ENCODE data around the gene ATOH8.

The ATOH8 gene

GRCh38 chr2:85718885-85719492 is 34.8 kb upstream of the ATOH8 start:
- DNase-seq (ENCODE audit: low read depth) = no peak

DNA sequence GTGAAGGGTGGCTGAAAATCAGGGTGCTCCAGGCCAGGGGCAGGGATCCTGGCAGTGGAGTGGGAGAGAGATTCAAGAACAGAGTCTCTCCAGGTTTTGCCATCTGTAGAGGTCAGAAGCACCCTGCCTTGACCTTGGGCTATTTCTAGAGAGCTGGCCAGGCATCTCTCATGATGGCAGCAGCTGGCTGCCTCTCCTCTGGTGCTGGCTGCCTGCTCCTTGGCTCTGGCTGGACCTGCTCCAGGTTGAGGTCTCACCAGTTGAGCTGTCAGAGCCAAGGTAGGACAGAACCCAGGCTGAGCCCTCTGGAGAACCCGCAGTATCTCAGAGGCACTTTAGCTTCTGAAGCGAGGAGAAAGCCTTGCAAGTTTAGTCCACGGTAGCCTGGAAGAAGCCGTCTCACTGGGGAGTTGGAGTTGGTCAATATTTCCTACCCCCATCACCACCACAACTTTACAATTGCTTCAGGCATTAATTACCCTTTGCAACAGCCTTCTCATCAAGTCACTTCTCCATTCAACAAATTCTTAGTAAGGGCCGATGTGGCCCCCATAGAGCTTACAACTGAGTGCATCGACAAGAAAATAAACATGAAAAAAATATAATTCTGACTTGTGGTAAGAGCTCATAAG is 34.1 kb upstream of the ATOH8 start:
- DNase-seq (ENCODE audit: low read depth) = no peak

GRCh38 chr2:85720533-85720932 is 33.3 kb upstream of the ATOH8 start:
- no peak for DNase-seq (ENCODE audit: low read depth)

GRCh38 chr2:85721641-85722040 is 32.1 kb upstream of the ATOH8 start:
- no peak for DNase-seq (ENCODE audit: low read depth)

DNA sequence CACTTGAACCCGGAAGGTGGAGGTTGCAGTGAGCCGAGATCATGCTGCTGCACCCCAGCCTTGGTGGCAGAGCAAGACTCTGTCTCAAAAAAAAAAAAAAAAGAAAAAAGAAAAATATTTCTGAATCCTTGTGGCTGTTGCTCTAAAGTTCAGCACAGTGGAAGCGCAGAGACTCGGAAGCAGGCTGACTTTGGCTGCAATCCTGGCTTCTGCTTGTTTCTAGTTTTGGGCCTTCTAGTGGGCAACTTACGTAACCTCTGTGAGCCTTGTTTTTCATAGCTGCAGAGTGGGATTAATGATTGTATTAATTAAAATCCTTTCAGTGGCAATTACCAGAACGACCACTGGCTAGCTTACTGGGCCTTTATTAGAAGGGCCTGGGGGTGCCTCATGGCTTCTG is 31.3 kb upstream of the ATOH8 start:
- no peak for DNase-seq (ENCODE audit: low read depth)

- DNase-seq (ENCODE audit: low read depth) = no peak
Observed at GRCh38 chr2:85723707-85724360, 30.0 kb upstream of the ATOH8 start.

- DNase-seq (ENCODE audit: low read depth) = no peak
Observed at GRCh38 chr2:85724731-85725181, 29.0 kb upstream of the ATOH8 start.

DNA sequence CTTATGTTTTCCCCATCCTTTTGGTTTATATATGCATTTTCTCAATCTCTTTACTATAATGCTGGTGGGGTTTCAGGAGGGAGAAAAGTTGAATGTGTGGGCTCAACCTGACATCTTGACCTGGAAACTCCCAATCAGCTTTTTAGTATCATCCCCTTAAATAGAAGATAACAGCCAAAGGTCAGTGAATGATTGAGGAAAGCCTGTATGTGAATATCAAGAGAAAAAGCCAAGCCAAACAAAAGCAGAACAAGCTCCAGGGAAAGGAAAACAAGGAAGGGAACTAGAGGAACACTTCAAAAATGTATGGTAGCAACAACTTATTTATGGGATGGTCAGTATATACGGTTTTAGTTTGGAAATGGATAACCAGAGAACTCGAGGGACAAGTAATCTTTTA is 28.3 kb upstream of the ATOH8 start:
- no peak for DNase-seq (ENCODE audit: low read depth)

DNA sequence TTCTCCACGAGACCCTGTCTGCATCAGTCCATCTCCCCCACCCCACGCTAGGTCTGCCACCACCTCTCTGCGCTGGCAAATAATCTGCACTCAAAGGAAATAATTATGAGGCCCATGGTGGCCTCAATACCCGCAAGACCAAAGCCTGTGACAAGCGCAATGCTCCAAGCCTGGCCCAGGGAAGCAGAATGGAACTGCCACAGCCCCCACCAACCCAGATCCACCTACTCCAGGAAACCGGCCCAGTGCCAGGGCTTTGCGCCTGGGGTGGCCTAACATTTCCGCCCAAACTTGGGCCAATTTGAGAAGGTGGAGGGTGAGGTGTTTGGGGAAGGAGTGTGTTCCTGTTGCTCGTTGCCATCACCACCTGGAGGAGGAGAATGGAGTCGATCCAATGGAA is 26.0 kb upstream of the ATOH8 start:
- DNase-seq (ENCODE audit: low read depth) = no peak

GRCh38 chr2:85728342-85728741 is 25.4 kb upstream of the ATOH8 start:
- no peak for DNase-seq (ENCODE audit: low read depth)

GRCh38 chr2:85728883-85729824 is 24.6 kb upstream of the ATOH8 start:
- DNase-seq (ENCODE audit: low read depth) = no peak

DNA sequence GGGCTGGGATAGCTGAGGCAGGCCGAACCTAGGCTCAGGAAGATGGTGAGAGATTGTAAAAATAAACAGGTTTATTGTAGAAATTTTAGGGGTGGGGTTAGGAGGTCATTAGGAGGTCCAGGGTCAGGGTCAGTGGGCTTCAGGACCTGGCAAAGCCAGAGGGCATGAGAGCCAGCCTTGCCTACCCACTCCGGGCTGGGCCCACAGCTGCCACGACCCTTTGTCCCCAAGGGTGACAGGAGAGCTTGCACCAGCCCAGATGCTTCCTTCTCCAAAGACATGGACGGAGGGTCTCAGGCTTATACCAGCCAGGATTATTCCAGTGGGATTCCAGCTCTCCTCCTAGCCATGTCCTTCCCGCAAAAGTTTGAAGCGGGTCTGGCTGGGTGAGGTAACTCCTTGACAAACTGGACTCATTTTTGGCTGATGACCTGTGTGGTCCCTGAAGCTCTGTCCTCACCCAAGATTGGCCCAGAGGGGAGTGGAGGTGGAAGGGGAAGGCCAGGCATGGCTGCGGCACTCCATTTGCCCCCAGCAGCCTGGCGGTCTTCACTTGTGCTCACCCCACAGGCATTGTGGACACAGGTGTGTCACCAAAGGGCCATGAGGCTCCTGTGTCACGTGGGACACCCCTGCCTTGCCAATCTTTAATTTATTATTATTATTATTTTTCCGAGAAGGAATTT is 23.8 kb upstream of the ATOH8 start:
- DNase-seq (ENCODE audit: low read depth) = no peak

GRCh38 chr2:85730686-85731230 is 23.0 kb upstream of the ATOH8 start:
- no peak for DNase-seq (ENCODE audit: low read depth)

DNA sequence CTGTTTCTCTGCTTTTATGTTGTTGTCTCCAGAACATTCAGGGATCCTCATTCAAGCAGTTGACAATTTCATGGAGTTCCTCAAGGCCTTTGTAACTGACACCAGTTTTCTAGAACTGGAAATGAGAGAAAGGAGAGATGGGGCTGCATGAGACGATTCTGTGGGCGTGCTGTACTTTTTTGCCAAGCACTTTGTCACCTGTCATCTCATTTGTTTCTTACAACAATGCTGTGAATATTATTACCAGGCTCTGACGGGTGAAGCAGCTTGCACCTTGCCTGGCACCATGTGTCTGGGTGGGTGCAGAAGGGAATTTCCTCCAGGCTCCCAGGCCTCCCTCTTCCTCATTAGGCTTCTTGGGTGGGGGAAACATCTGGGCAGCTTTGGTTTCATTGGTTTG is 22.2 kb upstream of the ATOH8 start:
- DNase-seq (ENCODE audit: low read depth) = no peak

- DNase-seq (ENCODE audit: low read depth) = no peak
Observed at GRCh38 chr2:85732467-85733120, 21.2 kb upstream of the ATOH8 start.

- DNase-seq (ENCODE audit: low read depth) = no peak
Observed at GRCh38 chr2:85733121-85733960, 20.4 kb upstream of the ATOH8 start.

- DNase-seq (ENCODE audit: low read depth) = no peak
Observed at GRCh38 chr2:85734015-85734414, 19.8 kb upstream of the ATOH8 start.

DNA sequence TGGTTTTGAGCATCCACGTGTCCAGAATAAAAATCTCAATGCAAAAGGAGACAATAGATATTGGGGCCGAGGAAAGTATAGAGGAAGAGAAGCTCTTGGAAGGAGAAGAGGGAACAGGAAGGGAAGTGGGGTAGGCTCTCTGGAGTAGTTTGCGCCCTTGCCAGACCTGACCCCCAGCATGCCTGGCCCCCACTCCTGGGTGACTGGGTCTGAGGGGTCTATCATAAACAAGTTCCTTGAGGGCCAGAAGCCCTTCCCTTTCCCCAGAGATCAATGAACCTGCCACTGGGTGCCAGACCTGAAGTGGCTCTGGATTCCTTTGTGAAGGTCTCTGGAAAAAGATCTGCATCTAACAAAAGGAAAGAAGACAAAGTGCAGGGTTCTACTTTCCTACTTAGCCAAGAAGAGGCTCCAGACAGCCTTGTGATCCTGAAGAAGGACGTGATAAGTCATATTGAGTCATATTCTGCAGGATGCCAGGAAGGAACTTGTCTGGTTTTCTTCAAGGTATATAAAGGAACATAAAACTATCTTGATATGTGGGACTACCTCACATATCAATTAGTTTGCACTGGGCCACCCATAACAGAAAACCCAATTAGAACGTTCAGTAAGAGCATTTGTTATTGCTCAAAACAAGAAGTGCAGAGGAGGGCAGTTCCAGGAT is 18.7 kb upstream of the ATOH8 start:
- no peak for DNase-seq (ENCODE audit: low read depth)

DNA sequence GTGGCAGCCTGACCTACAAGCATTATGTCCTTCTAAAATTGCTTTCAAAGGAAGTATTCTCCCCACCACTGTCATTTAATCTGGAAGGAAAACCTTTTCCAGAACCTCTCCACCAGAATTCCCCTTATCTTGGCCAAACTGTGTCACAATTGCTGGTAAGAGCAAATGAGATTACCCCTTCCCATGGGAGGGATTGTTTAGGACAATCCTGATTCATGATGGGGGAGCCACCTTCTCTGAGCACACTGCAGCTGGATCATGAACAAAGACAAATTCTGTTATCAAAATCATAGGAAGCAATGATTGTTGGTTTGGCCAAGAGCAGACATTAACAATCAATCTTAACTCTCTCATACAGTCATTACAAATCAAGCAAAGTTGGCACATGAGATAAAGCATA is 18.1 kb upstream of the ATOH8 start:
- no peak for DNase-seq (ENCODE audit: low read depth)

Measured in HS-27A (cell line).